SK-N-SH (cell line): ENCODE measurements around the gene SCNN1G. TPM values are rescaled to one million over a fixed set of nuclear protein-coding genes. Genes with fewer than 3 reads are reported as not detected.

Experiments used
- CTCF ChIA-PET: fragments of 300-600, 350-600 bp; formaldehyde crosslinking; extraction: SDS; loops from one replicate; lab custom pipeline; 2021; lab: Yijun Ruan, JAX
- POLR2A ChIA-PET: fragments of 350-600 bp; sonication (Branson Sonifier 250); formaldehyde crosslinking; extraction: SDS; loops from one replicate; lab custom pipeline; 2020; ENCODE audit warnings: antibody characterized with exemption, inconsistent platforms; lab: Yijun Ruan, JAX
- DNase-seq: peaks from one replicate; pipeline ENCODE4 v3.0.0; 2012
- H2AFZ ChIP-seq: fragments of 200-600 bp; sonication (generic); 2 replicates; pipeline ENCODE4 v1.8.1; 2016; ENCODE audit warnings: antibody characterized with exemption, mild to moderate bottlenecking, low read depth
- H3F3A ChIP-seq: fragments of 200-600 bp; sonication (generic); replicated peaks from 2 replicates; pipeline ENCODE3; 2016; ENCODE audit warnings: antibody characterized with exemption, mild to moderate bottlenecking; ENCODE audit not compliant: insufficient read depth
- H3K27ac ChIP-seq, 2 experiments: fragments of 200-500 bp in 1 of 2; fragments of 200-600 bp in 1 of 2; sonication (Bioruptor generic) in 1 of 2; sonication (generic), shearing (Covaris generic) in 1 of 2; 2 replicates each; pipeline versions ENCODE4 v1.5.1 to v1.6.1; 2014 to 2016; ENCODE audit warnings: low read depth in 2 of 2, inconsistent platforms in 1 of 2, low read length in 1 of 2, mild to moderate bottlenecking in 1 of 2, mixed read lengths in 1 of 2
- H3K27me3 ChIP-seq: fragments of 200-600 bp; sonication (generic), shearing (Covaris generic); 2 replicates; pipeline ENCODE4 v1.6.1; 2016; ENCODE audit warnings: mixed run types; ENCODE audit not compliant: insufficient read depth
- H3K36me3 ChIP-seq, 2 experiments: fragments of 200-500 bp in 1 of 2; fragments of 200-600 bp in 1 of 2; sonication (Bioruptor generic) in 1 of 2; sonication (generic) in 1 of 2; replicated peaks in 1 of 2; 2 replicates each; pipeline versions ENCODE3 to v1.5.1; 2014 to 2016; ENCODE audit warnings: low read length in 1 of 2, mild to moderate bottlenecking in 1 of 2; ENCODE audit not compliant: insufficient read depth in 2 of 2, control insufficient read depth in 1 of 2
- H3K4me1 ChIP-seq, 2 experiments: fragments of 200-500 bp in 1 of 2; fragments of 200-600 bp in 1 of 2; sonication (Bioruptor generic) in 1 of 2; sonication (generic), shearing (Covaris generic) in 1 of 2; 2 replicates each; pipeline versions ENCODE4 v1.5.1 to v1.6.1; 2014 to 2016; ENCODE audit warnings: low read depth in 1 of 2, low read length in 1 of 2, mixed run types in 1 of 2; ENCODE audit not compliant: insufficient read depth in 2 of 2, control insufficient read depth in 1 of 2
- H3K4me2 ChIP-seq: fragments of 200-600 bp; sonication (generic), shearing (Covaris generic); 2 replicates; pipeline ENCODE4 v1.6.1; 2017; ENCODE audit warnings: mixed run types
- H3K4me3 ChIP-seq, 2 experiments: fragments of 200-500 bp in 1 of 2; fragments of 200-600 bp in 1 of 2; sonication (Bioruptor generic) in 1 of 2; sonication (generic), shearing (Covaris generic) in 1 of 2; 2 replicates each; pipeline versions ENCODE4 v1.5.1 to v1.8.1; 2014 to 2016; ENCODE audit warnings: low read depth in 2 of 2, inconsistent platforms in 1 of 2, low read length in 1 of 2, mild to moderate bottlenecking in 1 of 2, mixed read lengths in 1 of 2, moderate library complexity in 1 of 2
- H3K79me2 ChIP-seq: fragments of 200-600 bp; sonication (generic); 2 replicates; pipeline ENCODE4 v1.8.1; 2017; ENCODE audit warnings: mild to moderate bottlenecking; ENCODE audit not compliant: insufficient read depth
- H3K9ac ChIP-seq: fragments of 200-600 bp; sonication (generic); 2 replicates; pipeline ENCODE4 v1.6.1; 2017; ENCODE audit warnings: mixed run types
- H3K9me2 ChIP-seq: fragments of 200-600 bp; sonication (generic); 2 replicates; pipeline ENCODE4 v1.6.1; 2017; ENCODE audit warnings: mixed run types
- H3K9me3 ChIP-seq: fragments of 200-600 bp; sonication (generic); 2 replicates; pipeline ENCODE4 v1.6.1; 2017; ENCODE audit warnings: mixed run types, mild to moderate bottlenecking, moderate library complexity
- H4K20me1 ChIP-seq: fragments of 200-600 bp; sonication (generic); 2 replicates; pipeline ENCODE4 v1.6.1; 2017; ENCODE audit warnings: mild to moderate bottlenecking, mixed run types; ENCODE audit not compliant: insufficient read depth
- CHD2 ChIP-seq: fragments of 150-350 bp; IDR thresholded peaks from 2 replicates; pipeline ENCODE4 v1.6.1; 2018; ENCODE audit warnings: low read length; ENCODE audit not compliant: partially characterized antibody
- ELF1 ChIP-seq: IDR thresholded peaks from 2 replicates; pipeline ENCODE4 v1.4.0; 2012
- EP300 ChIP-seq, 2 experiments: IDR thresholded peaks; 2 replicates each; pipeline versions ENCODE4 v1.4.0 to v1.6.1; 2012; ENCODE audit warnings: borderline replicate concordance in 1 of 2, low read depth in 1 of 2, low read length in 1 of 2
- FOSL2 ChIP-seq: IDR thresholded peaks from 2 replicates; pipeline ENCODE4 v1.4.0; 2012; ENCODE audit warnings: low read depth, mild to moderate bottlenecking, moderate library complexity, borderline replicate concordance
- FOXJ3 ChIP-seq: sonication (generic); formaldehyde crosslinking; IDR thresholded peaks from 2 replicates; pipeline ENCODE4 v1.5.1; 2020; ENCODE audit warnings: mild to moderate bottlenecking, missing genetic modification reagents
- FOXM1 ChIP-seq: IDR thresholded peaks from 2 replicates; pipeline ENCODE4 v1.4.0; 2012; ENCODE audit warnings: low read depth, mild to moderate bottlenecking
- GABPA ChIP-seq: IDR thresholded peaks from 2 replicates; pipeline ENCODE4 v1.4.0; 2012; ENCODE audit warnings: low read depth, mild to moderate bottlenecking
- JUND ChIP-seq: IDR thresholded peaks from 2 replicates; pipeline ENCODE4 v1.4.0; 2012
- MEF2A ChIP-seq: IDR thresholded peaks from 2 replicates; pipeline ENCODE4 v1.4.0; 2012; ENCODE audit warnings: low read depth, borderline replicate concordance
- NRF1 ChIP-seq: IDR thresholded peaks from 2 replicates; pipeline ENCODE4 v1.6.1; 2012; ENCODE audit warnings: low read depth, mild to moderate bottlenecking, low read length
- POLR2AphosphoS5 ChIP-seq: IDR thresholded peaks from 2 replicates; pipeline ENCODE4 v1.6.1; 2012; ENCODE audit warnings: low read depth, low read length
- RAD21 ChIP-seq: IDR thresholded peaks from 2 replicates; pipeline ENCODE4 v1.6.1; 2012; ENCODE audit warnings: mild to moderate bottlenecking, low read length
- RCOR1 ChIP-seq: fragments of 150-350 bp; IDR thresholded peaks from 2 replicates; pipeline ENCODE4 v1.6.1; 2017; ENCODE audit warnings: antibody characterized with exemption, low read length
- RXRA ChIP-seq: IDR thresholded peaks from 2 replicates; pipeline ENCODE4 v1.4.0; 2012; ENCODE audit warnings: low read depth, mild to moderate bottlenecking, borderline replicate concordance
- TAF1 ChIP-seq: IDR thresholded peaks from 2 replicates; pipeline ENCODE4 v1.6.1; 2012; ENCODE audit warnings: low read depth, mild to moderate bottlenecking, low read length, moderate library complexity, borderline replicate concordance
- WGBS: methylation state at CpG from one replicate; pipeline ENCODE4 v1.1.6; 2017; ENCODE audit warnings: low lambda C conversion rate; 5-methylcytosine and 5-hydroxymethylcytosine counted together
- polyA plus RNA-seq, 3 experiments: library from polyadenylated mRNA; depleted of rRNA; stranded (reverse); fragments of >200 nt; gene quantifications; 2 replicates each; pipeline ENCODE4 v1.2.3, GENCODE V29; 2012
- TF ChIP-seq, protein P1 (sequence below): IDR thresholded peaks from 2 replicates; pipeline ENCODE4 v1.4.0; 2012; ENCODE audit warnings: low read depth
- TF ChIP-seq, protein P2 (sequence below): fragments of 150-350 bp; IDR thresholded peaks from 2 replicates; pipeline ENCODE4 v1.6.1; 2016; ENCODE audit warnings: mild to moderate bottlenecking, low read depth, low read length
- TF ChIP-seq, protein P3 (sequence below): IDR thresholded peaks from 2 replicates; pipeline ENCODE4 v1.4.0; 2012; ENCODE audit warnings: low read depth, borderline replicate concordance
- TF ChIP-seq, protein P4 (sequence below): IDR thresholded peaks from 2 replicates; pipeline ENCODE4 v1.6.1; 2012; ENCODE audit warnings: mild to moderate bottlenecking, low read depth, low read length, moderate library complexity

The SCNN1G gene
- polyA plus RNA-seq, 1 of the 3 experiments (the other 2 are of a cell fraction): not detected

DNA sequence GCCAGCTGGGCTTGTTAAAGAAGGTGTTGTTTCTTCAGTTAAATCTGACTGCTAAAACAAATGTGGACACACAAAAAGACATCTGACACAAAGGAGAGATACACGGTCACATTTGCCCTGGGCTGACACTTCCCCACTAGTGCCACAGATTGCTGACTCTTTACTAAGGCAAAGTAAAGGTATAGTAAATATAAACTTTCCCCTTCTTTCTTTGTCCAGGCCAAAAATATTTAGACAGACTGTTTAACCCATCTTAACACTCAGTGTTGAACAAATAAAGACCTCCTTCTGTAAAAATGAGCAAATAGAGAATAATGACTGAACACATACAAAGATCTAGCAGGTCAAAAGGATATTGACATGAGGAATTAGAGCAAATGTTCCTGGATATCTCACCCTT lies 58.4 kb downstream of the SCNN1G start:
- Histone ChIP-seq H3K9me3 (no peaks in the 10 kb centered on the region), H3K4me1 (no peaks in the 10 kb centered on the region), H3F3A (no peaks in the 10 kb centered on the region), H4K20me1 (no peaks in the 10 kb centered on the region), H3K9ac (no peak overlapping the region), H3K27me3 (no peaks in the 10 kb centered on the region), H3K9me2 (no peaks in the 10 kb centered on the region), H3K4me3 (no peak overlapping the region), H3K79me2 (no peaks in the 10 kb centered on the region), H3K27ac (no peak overlapping the region), H3K4me2 (no peak overlapping the region), H2AFZ (no peak overlapping the region), H3K36me3 (no peaks in the 10 kb centered on the region)
- DNase-seq: no peak
- CTCF ChIA-PET: interaction anchor here (1.1 kb wide), 1 partner anchor 139 kb away, joined by 4 read pairs; no protein-coding TSS in a partner anchor
- 43% methylated on average over 1 of the region's 1 CpG for WGBS
- TF ChIP-seq FOXM1: no peak
- TF ChIP-seq JUND: no peak
- TF ChIP-seq NRF1: no peak
- no peak for TF ChIP-seq FOSL2
- TF ChIP-seq POLR2AphosphoS5: no peak
- no peak for TF ChIP-seq RXRA
- no peak for TF ChIP-seq ELF1
- TF ChIP-seq, protein P1, sequence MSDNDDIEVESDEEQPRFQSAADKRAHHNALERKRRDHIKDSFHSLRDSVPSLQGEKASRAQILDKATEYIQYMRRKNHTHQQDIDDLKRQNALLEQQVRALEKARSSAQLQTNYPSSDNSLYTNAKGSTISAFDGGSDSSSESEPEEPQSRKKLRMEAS: no peak
- TF ChIP-seq, protein P2, sequence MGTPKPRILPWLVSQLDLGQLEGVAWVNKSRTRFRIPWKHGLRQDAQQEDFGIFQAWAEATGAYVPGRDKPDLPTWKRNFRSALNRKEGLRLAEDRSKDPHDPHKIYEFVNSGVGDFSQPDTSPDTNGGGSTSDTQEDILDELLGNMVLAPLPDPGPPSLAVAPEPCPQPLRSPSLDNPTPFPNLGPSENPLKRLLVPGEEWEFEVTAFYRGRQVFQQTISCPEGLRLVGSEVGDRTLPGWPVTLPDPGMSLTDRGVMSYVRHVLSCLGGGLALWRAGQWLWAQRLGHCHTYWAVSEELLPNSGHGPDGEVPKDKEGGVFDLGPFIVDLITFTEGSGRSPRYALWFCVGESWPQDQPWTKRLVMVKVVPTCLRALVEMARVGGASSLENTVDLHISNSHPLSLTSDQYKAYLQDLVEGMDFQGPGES: no peak
- TF ChIP-seq, protein P3, sequence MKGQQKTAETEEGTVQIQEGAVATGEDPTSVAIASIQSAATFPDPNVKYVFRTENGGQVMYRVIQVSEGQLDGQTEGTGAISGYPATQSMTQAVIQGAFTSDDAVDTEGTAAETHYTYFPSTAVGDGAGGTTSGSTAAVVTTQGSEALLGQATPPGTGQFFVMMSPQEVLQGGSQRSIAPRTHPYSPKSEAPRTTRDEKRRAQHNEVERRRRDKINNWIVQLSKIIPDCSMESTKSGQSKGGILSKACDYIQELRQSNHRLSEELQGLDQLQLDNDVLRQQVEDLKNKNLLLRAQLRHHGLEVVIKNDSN: no peak
- TF ChIP-seq RAD21: no peak
- TF ChIP-seq GABPA: no peak
- no peak for TF ChIP-seq CHD2
- TF ChIP-seq EP300 (IDR thresholded peaks at IDR 0.05; ENCODE audit: borderline replicate concordance in 1 of 2, low read depth in 1 of 2, low read length in 1 of 2): no peak
- no peak for TF ChIP-seq MEF2A
- no peak for TF ChIP-seq RCOR1
- TF ChIP-seq, protein P4, sequence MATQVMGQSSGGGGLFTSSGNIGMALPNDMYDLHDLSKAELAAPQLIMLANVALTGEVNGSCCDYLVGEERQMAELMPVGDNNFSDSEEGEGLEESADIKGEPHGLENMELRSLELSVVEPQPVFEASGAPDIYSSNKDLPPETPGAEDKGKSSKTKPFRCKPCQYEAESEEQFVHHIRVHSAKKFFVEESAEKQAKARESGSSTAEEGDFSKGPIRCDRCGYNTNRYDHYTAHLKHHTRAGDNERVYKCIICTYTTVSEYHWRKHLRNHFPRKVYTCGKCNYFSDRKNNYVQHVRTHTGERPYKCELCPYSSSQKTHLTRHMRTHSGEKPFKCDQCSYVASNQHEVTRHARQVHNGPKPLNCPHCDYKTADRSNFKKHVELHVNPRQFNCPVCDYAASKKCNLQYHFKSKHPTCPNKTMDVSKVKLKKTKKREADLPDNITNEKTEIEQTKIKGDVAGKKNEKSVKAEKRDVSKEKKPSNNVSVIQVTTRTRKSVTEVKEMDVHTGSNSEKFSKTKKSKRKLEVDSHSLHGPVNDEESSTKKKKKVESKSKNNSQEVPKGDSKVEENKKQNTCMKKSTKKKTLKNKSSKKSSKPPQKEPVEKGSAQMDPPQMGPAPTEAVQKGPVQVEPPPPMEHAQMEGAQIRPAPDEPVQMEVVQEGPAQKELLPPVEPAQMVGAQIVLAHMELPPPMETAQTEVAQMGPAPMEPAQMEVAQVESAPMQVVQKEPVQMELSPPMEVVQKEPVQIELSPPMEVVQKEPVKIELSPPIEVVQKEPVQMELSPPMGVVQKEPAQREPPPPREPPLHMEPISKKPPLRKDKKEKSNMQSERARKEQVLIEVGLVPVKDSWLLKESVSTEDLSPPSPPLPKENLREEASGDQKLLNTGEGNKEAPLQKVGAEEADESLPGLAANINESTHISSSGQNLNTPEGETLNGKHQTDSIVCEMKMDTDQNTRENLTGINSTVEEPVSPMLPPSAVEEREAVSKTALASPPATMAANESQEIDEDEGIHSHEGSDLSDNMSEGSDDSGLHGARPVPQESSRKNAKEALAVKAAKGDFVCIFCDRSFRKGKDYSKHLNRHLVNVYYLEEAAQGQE: no peak
- TF ChIP-seq TAF1: no peak
- TF ChIP-seq FOXJ3 (CRISPR knock-in tag): no peak
- POLR2A ChIA-PET: no interaction called here
